Measurements from ENCODE around the gene KNDC1. TPM values are rescaled to one million over a fixed set of nuclear protein-coding genes. Genes with fewer than 3 reads are reported as not detected.

KNDC1 gene, protein sequence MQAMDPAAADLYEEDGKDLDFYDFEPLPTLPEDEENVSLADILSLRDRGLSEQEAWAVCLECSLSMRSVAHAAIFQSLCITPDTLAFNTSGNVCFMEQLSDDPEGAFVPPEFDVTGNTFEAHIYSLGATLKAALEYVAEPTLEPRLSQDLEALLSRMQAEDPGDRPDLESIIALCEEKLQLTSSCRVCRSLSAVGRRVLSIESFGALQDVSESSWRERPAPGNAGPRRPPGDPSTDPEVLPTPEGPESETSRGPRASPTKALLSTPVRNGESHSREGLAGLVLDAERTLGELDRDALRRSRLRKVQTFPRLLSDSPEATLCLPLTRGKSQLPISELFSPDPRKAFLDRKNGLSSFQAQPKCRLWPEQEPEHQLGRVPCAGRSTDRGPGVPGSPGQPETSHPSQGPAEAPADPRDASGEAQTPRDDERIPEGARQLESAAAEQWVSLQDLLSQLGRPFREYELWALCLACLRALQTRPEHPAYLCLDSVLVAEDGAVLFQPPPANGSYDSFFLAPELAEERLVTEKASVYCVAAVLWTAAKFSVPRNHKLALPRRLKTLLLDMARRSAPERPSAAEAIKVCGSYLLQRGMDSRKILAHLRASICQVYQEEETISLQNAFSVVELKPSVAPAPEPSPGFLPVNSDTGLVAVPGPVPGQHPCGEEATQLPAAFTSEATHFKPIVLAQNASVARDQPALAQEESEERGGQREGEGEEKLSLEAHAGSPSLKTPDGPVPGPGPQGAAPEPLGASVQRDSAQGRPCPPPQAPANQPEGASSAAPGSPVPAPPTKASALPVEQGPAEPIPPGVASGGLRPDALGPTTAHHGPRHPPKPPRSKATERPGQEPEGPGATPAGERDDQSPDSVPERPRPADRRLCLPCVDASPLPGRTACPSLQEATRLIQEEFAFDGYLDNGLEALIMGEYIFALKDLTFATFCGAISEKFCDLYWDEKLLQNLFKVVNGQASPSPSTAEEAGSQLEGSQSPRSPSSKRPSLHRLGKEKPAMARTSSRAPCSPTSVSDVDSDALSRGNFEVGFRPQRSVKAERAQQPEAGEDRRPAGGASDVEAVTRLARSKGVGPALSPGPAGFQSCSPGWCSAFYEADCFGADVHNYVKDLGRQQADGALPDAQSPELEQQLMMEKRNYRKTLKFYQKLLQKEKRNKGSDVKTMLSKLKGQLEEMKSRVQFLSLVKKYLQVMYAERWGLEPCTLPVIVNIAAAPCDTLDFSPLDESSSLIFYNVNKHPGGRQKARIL (N-terminal part only)
- 4.3 and 11.8 TPM in 2 replicates for polyA plus RNA-seq
- polyA minus RNA-seq, result 9.0 and 11.7 TPM in 2 replicates

DNA sequence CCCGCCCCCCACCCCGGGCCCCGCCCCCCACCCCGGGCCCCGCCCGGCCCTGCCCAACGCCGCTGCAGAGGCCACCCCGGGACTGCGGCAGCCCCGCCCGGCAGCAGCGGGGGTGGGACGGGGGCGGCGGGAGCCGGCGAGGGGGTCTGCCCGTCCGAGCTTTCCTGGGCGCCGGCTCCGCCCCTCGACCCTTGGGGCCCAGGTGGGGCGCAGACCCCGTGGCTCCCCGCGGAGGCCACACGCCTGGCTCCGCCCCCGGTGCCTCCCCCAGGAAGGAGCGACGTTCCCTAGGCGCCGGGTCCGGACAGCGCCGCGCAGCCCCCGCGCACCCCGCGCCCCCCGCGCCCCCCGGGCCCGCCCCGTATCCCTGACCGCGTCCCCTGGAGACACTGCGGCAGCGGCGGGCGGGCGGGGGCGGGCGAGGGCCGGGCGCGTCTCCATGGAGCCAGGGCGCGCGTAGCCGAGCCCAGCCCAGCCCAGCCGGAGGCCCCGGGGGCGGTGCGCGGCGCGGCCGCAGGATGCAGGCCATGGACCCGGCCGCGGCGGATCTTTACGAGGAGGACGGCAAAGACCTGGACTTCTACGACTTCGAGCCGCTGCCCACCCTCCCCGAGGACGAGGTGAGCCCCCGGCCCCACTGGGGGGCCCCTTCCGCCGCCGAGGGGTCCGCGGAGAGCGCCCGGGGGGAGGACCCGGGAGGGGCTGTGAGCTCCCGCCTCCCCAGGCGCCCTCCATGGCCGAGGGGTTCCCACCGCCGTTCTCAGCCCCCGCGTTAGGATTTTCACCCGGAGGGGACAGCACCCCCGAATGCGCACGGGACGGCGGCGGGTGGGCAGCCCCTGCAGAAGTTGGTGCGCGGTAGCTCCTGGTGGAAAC lies at the start of gene KNDC1:
Gene KNDC1 (plus strand): TSS at position 270 of the 876 bp plus-strand sequence. CDS start 249 bp downstream, at position 519.
- Histone ChIP-seq H3K36me3 (ENCODE audit: insufficient read depth, low read length) (no peaks in the 10 kb centered on the region), H4K20me1 (ENCODE audit: insufficient read depth) (no peaks in the 10 kb centered on the region), H3F3A (ENCODE audit: insufficient read depth, low read length, poor library complexity, severe bottlenecking) (no peaks in the 10 kb centered on the region), H3K4me3 (ENCODE audit: low read length) (peak within 1 kb of the TSS; percentile 91), H3K27ac (ENCODE audit: low read length) (no peak within 1 kb of the TSS), H3K27me3 (ENCODE audit: insufficient read depth, low read depth, low read length) (no peaks in the 10 kb centered on the region), H3K9me3 (ENCODE audit: low read length) (no peaks in the 10 kb centered on the region), H2AFZ (ENCODE audit: low read depth, low read length) (peak within 1 kb of the TSS; percentile 56), H3K4me2 (ENCODE audit: low read length) (peak within 1 kb of the TSS; percentile 73), H3K9ac (ENCODE audit: low read length) (peak within 1 kb of the TSS; percentile 73), H3K79me2 (replicated peaks; ENCODE audit: insufficient read depth, low read length) (no peaks in the 10 kb centered on the region), H3K9me2 (ENCODE audit: insufficient read depth, low read length) (no peaks in the 10 kb centered on the region)
- TF ChIP-seq EP300 (conservative IDR thresholded peaks at IDR 0.05; ENCODE audit: poor library complexity, severe bottlenecking) (no peak), POLR2AphosphoS5 (IDR thresholded peaks at IDR 0.05) (no peak), MXI1 (conservative IDR thresholded peaks at IDR 0.05; ENCODE audit: poor library complexity, severe bottlenecking) (no peak), TAF1 (IDR thresholded peaks at IDR 0.05; ENCODE audit: low read depth) (no peak), EZH2 (IDR thresholded peaks at IDR 0.05; ENCODE audit: borderline replicate concordance, insufficient read depth, low read length, poor library complexity, severe bottlenecking) (no peak), REST (IDR thresholded peaks at IDR 0.05; ENCODE audit: borderline replicate concordance) (no peak), RAD21 (conservative IDR thresholded peaks at IDR 0.05) (no peak), SMC3 (conservative IDR thresholded peaks at IDR 0.05; ENCODE audit: poor library complexity) (no peak)
- TF ChIP-seq, protein P1, sequence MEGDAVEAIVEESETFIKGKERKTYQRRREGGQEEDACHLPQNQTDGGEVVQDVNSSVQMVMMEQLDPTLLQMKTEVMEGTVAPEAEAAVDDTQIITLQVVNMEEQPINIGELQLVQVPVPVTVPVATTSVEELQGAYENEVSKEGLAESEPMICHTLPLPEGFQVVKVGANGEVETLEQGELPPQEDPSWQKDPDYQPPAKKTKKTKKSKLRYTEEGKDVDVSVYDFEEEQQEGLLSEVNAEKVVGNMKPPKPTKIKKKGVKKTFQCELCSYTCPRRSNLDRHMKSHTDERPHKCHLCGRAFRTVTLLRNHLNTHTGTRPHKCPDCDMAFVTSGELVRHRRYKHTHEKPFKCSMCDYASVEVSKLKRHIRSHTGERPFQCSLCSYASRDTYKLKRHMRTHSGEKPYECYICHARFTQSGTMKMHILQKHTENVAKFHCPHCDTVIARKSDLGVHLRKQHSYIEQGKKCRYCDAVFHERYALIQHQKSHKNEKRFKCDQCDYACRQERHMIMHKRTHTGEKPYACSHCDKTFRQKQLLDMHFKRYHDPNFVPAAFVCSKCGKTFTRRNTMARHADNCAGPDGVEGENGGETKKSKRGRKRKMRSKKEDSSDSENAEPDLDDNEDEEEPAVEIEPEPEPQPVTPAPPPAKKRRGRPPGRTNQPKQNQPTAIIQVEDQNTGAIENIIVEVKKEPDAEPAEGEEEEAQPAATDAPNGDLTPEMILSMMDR (IDR thresholded peaks at IDR 0.05; ENCODE audit: poor library complexity, severe bottlenecking), result no peak
